Measurements from ENCODE around the gene ARMCX4. TPM values are rescaled to one million over a fixed set of nuclear protein-coding genes. Genes with fewer than 3 reads are reported as not detected.

The ARMCX4 gene
- total RNA-seq, 1 experiment from 2014 or later: 0.10 TPM

Other genes with a start within 250 kb of the ARMCX4 start
- not detected in 2 replicates for gene TAF7L, start 194.1 kb upstream of the ARMCX4 start, total RNA-seq (2014; rRNA removed; shearing (Covaris generic))
- gene TIMM8A, start 136.7 kb upstream of the ARMCX4 start, total RNA-seq (2014; rRNA removed; shearing (Covaris generic)): 11.8 and 13.8 TPM in 2 replicates
- 0.05 TPM in 1 of 2 replicates, not detected in the other for gene BTK, start 99.3 kb upstream of the ARMCX4 start, total RNA-seq (2014; rRNA removed; shearing (Covaris generic))
- gene RPL36A, start 94.4 kb upstream of the ARMCX4 start, total RNA-seq (2014; rRNA removed; shearing (Covaris generic)): 4,212 and 4,289 TPM in 2 replicates
- gene GLA, start 77.5 kb upstream of the ARMCX4 start, total RNA-seq (2014; rRNA removed; shearing (Covaris generic)): 234 and 237 TPM in 2 replicates
- 65.7 and 84.2 TPM in 2 replicates for gene HNRNPH2, start 77.2 kb upstream of the ARMCX4 start, total RNA-seq (2014; rRNA removed; shearing (Covaris generic))
- gene ARMCX1, start 65.1 kb downstream of the ARMCX4 start, total RNA-seq (2014; rRNA removed; shearing (Covaris generic)): 0.05 TPM in 1 of 2 replicates, not detected in the other
- gene ARMCX6, start 132.5 kb downstream of the ARMCX4 start, total RNA-seq (2014; rRNA removed; shearing (Covaris generic)): 52.8 and 59.6 TPM in 2 replicates
- gene ARMCX3, start 137.7 kb downstream of the ARMCX4 start, total RNA-seq (2014; rRNA removed; shearing (Covaris generic)): 29.7 and 32.5 TPM in 2 replicates
- 0.84 and 1.3 TPM in 2 replicates for gene ARMCX2, start 174.4 kb downstream of the ARMCX4 start, total RNA-seq (2014; rRNA removed; shearing (Covaris generic))